Chondrocyte (in vitro differentiated cells): ENCODE data around the gene COX14. TPM values are rescaled to one million over a fixed set of nuclear protein-coding genes. Genes with fewer than 3 reads are reported as not detected.
A peak's percentile ranks its signal among the peaks of the same experiment; 100 is the strongest.

Experiments
- DNase-seq: peaks from one replicate; pipeline ENCODE4 v3.0.0; 2021; ENCODE audit warnings: mixed read lengths, low spot score
- H3K27ac Mint-ChIP-seq: one replicate; pipeline ENCODE4 v1.8.0; 2021; ENCODE audit warnings: mild to moderate bottlenecking, moderate library complexity, mixed read lengths; ENCODE audit not compliant: unreplicated experiment
- H3K27me3 Mint-ChIP-seq: 2 replicates; pipeline ENCODE4 v1.8.0; 2021; ENCODE audit warnings: low read depth, mixed read lengths
- H3K36me3 Mint-ChIP-seq: 2 replicates; pipeline ENCODE4 v1.8.0; 2021; ENCODE audit warnings: low read depth, mixed read lengths
- H3K4me1 Mint-ChIP-seq: 2 replicates; pipeline ENCODE4 v1.8.0; 2021; ENCODE audit warnings: low read depth, mild to moderate bottlenecking, mixed read lengths
- H3K4me3 Mint-ChIP-seq: one replicate; pipeline ENCODE4 v1.8.0; 2021; ENCODE audit warnings: mild to moderate bottlenecking, moderate library complexity, mixed read lengths; ENCODE audit not compliant: unreplicated experiment
- H3K9me3 Mint-ChIP-seq: 2 replicates; pipeline ENCODE4 v1.8.0; 2021; ENCODE audit warnings: low read depth, mixed read lengths
- total RNA-seq: library from RNA; stranded (reverse); gene quantifications from 3 replicates; pipeline ENCODE4 v1.2.1, GENCODE V29; 2021
- TF ChIP-seq, protein P1 (sequence below): fragments of 200-600 bp; sonication (generic); IDR thresholded peaks from 2 replicates; pipeline ENCODE4 v1.5.0; 2021; ENCODE audit warnings: antibody characterized with exemption, mild to moderate bottlenecking, moderate library complexity

The COX14 gene
- total RNA-seq, 1 donor from 2014 or later, result 44.7 TPM

DNA sequence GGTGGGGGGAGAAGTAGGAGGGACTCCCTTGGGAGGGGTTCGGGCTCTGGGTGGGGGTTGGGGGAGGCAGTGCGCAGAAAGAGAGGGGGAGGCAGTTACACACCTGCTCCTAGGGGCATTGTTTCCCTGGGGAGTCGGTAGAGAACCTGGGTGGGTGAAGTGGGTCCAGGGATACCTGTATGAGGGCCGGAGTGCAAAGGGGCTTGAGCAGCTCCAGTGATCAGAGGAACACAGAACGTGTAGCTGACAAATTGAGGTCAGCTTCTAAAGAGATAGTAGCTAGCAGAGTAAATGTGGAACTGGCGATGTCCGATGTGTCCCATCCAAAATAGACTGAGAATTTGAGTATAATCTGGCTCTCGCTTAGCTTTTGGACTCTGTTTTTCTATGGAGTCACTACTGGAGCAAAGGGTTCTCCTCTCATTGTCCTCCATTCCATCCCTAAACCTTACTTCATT is 26.4 kb upstream of the COX14 start:
- Mint-ChIP-seq H3K9me3 (no peaks in the 10 kb centered on the region), H3K36me3 (peaks cover 20% of the 10 kb centered on the region), H3K27ac (peak overlapping the region; percentile 88), H3K27me3 (no peaks in the 10 kb centered on the region), H3K4me1 (peaks cover 46% of the 10 kb centered on the region), H3K4me3 (peak overlapping the region; percentile 82)
- no peak for DNase-seq
- TF ChIP-seq, protein P1, sequence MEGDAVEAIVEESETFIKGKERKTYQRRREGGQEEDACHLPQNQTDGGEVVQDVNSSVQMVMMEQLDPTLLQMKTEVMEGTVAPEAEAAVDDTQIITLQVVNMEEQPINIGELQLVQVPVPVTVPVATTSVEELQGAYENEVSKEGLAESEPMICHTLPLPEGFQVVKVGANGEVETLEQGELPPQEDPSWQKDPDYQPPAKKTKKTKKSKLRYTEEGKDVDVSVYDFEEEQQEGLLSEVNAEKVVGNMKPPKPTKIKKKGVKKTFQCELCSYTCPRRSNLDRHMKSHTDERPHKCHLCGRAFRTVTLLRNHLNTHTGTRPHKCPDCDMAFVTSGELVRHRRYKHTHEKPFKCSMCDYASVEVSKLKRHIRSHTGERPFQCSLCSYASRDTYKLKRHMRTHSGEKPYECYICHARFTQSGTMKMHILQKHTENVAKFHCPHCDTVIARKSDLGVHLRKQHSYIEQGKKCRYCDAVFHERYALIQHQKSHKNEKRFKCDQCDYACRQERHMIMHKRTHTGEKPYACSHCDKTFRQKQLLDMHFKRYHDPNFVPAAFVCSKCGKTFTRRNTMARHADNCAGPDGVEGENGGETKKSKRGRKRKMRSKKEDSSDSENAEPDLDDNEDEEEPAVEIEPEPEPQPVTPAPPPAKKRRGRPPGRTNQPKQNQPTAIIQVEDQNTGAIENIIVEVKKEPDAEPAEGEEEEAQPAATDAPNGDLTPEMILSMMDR, result no peak

DNA sequence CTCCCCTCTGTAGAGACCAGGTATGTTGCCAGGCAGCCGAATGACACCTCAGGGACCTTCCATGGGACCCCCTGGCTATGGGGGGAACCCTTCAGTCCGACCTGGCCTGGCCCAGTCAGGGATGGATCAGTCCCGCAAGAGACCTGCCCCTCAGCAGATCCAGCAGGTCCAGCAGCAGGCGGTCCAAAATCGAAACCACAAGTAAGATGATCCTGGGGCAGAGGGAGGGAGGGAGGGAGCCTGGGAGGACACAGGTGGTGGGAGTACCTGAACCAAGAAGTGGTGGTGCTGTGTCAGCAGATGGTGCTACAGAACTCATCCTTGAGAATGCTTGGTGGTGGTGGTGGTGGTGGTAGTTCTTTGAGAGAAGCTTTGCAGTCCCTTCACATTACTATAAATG is 25.9 kb upstream of the COX14 start:
- TF ChIP-seq, protein P1, result no peak
- no peaks in the 10 kb centered on the region for H3K27me3 Mint-ChIP-seq
- peaks cover 46% of the 10 kb centered on the region for H3K4me1 Mint-ChIP-seq
- DNase-seq, result peak; percentile 65
- H3K36me3 Mint-ChIP-seq, result peaks cover 23% of the 10 kb centered on the region
- no peaks in the 10 kb centered on the region for H3K9me3 Mint-ChIP-seq
- H3K27ac Mint-ChIP-seq, result peak overlapping the region; percentile 88
- H3K4me3 Mint-ChIP-seq, result peak overlapping the region; percentile 82

DNA sequence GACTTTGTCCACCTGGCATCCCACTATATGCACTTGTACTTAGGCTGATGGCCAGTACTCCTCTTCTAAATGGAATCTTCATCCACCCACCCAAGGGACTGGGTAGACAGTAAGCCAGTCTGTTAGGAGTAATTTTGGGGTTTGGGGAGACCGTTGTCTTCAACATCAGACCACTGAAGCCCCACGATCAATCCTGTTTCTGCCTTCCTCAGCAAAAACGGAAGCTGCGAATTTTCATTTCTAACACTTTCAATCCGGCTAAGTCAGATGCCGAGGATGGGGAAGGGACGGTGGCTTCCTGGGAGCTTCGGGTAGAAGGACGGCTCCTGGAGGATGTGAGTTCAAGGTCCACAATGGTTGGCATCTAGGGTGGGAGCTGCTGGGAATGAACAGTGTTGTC is 24.9 kb upstream of the COX14 start:
- TF ChIP-seq, protein P1, result no peak
- Mint-ChIP-seq H3K36me3 (peaks cover 27% of the 10 kb centered on the region), H3K4me1 (peaks cover 46% of the 10 kb centered on the region), H3K4me3 (peak overlapping the region; percentile 27), H3K27me3 (no peaks in the 10 kb centered on the region), H3K9me3 (no peaks in the 10 kb centered on the region), H3K27ac (peak overlapping the region; percentile 90)
- DNase-seq, result no peak

DNA sequence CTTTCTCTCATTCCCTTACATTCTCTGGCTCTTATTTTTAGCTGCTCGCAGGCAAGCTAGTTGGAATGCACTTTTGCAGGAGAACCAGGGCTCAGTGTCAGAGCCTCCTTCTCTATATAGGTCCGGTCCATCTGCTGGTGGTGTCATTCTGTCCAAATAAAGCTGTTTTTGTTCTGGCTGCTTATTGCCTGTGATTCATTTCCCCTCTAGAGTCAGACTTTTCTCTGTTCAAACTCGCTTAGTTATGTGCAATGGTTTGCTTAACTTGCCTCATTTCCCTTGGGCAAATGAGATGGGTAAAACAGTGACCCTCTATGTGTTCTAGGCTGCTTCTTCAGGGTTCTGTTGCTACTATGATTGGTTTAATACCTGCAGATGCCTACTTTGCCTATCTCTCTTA is 24.0 kb upstream of the COX14 start:
- H3K27ac Mint-ChIP-seq, result peak overlapping the region; percentile 90
- TF ChIP-seq, protein P1, result no peak
- H3K9me3 Mint-ChIP-seq, result no peaks in the 10 kb centered on the region
- no peaks in the 10 kb centered on the region for H3K27me3 Mint-ChIP-seq
- peaks cover 46% of the 10 kb centered on the region for H3K4me1 Mint-ChIP-seq
- H3K36me3 Mint-ChIP-seq, result peaks cover 27% of the 10 kb centered on the region
- no peak for DNase-seq
- H3K4me3 Mint-ChIP-seq, result peak overlapping the region; percentile 54

DNA sequence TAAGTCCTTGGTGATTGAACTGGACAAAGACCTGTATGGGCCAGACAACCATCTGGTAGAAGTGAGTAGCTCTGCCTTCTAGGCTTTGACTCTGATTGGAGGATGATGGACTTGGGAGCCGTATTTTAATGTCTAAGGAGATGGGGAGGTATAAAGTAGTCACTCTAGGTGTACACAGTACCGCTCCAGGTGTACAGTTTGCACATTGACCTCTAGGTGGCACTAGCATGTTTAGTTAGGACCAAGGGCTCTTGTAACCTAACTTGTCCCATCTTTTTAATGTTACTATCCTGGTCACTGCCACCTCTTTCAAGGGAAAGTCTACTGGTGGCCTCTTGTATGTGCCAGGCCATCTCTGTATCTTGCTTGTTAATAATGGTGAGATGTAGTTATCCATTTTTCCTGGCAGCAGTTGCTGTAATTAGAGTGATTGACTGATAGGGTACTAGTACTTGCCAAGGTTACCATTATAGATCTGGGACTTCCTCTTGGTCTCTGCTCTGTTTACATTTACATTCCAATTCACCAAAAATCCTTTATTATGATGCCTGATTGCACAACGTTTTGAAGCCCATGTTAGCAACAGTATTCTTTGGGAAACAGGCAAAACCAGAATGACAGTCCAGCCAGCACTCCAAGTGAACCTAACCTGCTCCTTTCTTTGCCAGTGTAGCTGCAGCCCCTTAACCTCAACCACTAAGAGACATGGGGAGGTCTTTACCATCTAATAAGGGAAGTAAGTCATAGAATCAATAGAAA is 23.3 kb upstream of the COX14 start:
- H3K4me3 Mint-ChIP-seq, result peak overlapping the region; percentile 54
- no peaks in the 10 kb centered on the region for H3K9me3 Mint-ChIP-seq
- peaks cover 42% of the 10 kb centered on the region for H3K4me1 Mint-ChIP-seq
- H3K27me3 Mint-ChIP-seq, result no peaks in the 10 kb centered on the region
- TF ChIP-seq, protein P1, result peak; percentile 90
- peaks cover 29% of the 10 kb centered on the region for H3K36me3 Mint-ChIP-seq
- peak overlapping the region; percentile 90 for H3K27ac Mint-ChIP-seq
- DNase-seq, result no peak
